GM10266 (cell line): ENCODE data around the gene PSMB5.
"Not testable (repeated sequence)": the region's sequence is repeated elsewhere in the genome, so short reads cannot be mapped to it uniquely, and the experiment has no call there.

Experiments
- DNase-seq: peaks from one replicate; pipeline ENCODE4 v3.0.0; 2012; ENCODE audit errors: extremely low spot score
- TF ChIP-seq, protein P1 (sequence below): IDR thresholded peaks from 2 replicates; pipeline ENCODE4 v1.5.1; 2012; ENCODE audit warnings: mild to moderate bottlenecking, low read depth; ENCODE audit not compliant: control insufficient read depth, insufficient read depth; ENCODE audit errors: missing control alignments

Gene PSMB5

DNA sequence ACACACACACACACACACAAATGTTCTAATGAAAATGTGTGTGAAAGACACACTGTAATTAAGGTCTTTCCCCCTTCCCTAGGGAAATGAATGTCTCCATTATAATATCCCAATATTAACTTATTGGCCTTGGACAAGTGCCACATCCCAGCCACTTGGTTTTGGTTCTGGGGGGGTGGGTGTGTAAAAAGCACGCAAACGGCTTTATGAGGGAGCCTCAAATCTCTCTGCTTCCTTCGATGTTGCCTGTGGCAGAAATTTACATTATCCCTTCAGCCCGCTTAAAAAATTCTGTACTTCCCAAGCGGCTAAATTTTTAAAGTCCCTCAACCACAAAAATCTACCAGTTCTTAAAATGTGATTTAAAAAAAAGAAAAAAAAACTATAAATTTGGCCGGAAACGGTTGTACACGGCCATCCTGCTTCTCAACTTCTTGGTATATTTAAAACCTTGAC, 25.2 kb downstream of the PSMB5 start:
- DNase-seq, result no peak
- TF ChIP-seq, protein P1, sequence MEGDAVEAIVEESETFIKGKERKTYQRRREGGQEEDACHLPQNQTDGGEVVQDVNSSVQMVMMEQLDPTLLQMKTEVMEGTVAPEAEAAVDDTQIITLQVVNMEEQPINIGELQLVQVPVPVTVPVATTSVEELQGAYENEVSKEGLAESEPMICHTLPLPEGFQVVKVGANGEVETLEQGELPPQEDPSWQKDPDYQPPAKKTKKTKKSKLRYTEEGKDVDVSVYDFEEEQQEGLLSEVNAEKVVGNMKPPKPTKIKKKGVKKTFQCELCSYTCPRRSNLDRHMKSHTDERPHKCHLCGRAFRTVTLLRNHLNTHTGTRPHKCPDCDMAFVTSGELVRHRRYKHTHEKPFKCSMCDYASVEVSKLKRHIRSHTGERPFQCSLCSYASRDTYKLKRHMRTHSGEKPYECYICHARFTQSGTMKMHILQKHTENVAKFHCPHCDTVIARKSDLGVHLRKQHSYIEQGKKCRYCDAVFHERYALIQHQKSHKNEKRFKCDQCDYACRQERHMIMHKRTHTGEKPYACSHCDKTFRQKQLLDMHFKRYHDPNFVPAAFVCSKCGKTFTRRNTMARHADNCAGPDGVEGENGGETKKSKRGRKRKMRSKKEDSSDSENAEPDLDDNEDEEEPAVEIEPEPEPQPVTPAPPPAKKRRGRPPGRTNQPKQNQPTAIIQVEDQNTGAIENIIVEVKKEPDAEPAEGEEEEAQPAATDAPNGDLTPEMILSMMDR, result no peak

DNA sequence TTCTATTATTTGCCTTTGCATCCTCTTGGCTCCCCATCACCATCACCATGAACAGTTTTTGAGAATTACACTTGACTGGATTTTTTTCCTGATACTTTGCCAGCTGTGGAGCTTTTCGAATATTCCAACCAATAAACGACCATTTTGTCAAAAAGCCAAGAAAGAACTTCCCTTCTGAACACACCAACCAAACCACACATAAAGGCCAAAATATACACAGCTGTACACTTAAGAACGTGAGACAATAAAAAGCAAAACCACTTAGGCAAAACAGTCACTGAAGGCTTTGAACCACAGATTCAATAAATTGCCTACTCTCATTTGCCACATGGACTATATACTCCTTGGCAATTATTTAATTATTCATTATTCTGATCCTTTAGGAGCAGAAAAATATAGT, 25.9 kb downstream of the PSMB5 start:
- DNase-seq, result no peak
- TF ChIP-seq, protein P1, result no peak

DNA sequence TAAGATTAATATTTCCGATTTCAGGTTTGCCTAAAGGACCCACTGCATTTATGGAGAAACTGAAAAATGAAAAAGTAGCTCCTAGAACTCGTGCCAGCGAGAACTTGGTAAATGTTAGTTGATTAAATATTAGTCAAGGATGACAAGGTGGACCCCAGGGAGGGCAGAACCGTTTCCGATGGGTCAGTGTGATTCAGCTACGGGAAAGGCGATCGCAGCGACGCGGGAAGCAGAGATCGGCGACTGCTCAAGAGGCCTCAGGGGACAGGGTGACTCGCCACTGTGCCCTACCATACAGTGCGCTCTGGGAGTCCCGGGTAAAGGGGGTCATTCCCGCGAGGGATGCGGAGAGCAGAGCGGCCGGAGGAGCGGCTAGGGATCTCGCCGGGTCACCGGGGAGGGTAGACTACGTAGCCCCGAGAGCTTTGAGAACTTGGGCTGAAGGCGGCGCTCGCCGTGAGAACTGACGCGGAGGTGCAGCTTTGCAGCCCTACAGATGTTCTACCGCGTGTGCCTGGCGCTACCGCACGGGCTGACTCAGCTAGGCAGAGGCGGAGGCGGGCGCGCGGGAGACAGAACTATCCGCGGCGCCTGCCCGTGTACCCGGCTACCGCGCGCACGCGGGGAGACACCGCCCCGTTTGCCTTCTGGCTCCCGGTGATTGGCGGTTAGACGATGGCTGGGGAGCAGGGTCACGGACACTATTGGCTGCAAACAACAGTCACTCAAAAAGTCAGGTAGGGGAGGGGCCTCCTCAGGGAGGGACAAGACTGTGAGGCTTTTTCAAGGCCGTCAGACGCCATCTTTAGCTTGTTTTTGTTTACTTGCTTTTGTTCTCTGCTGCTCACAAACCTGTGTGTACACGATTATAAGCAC, 27.9 kb downstream of the PSMB5 start:
- TF ChIP-seq, protein P1, result peak; percentile 33
- DNase-seq, result peak; percentile 98

DNA sequence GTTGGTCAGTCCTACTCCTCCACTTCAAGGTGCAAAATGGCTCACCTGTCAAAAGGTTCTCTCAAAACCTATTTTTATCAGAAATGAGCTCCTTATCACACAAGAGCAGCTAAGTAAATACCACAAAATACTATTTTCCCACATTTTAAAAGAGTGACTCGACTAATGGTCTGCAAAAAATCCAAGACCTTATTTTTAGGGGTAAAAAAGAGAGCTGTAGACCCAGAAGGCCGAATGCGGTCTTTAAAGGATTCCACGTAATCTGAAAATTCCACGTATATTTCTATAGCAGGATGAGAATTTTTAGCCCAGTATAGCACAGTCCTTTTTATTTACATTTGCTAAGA, 28.5 kb downstream of the PSMB5 start:
- DNase-seq, result no peak
- TF ChIP-seq, protein P1, result no peak

DNA sequence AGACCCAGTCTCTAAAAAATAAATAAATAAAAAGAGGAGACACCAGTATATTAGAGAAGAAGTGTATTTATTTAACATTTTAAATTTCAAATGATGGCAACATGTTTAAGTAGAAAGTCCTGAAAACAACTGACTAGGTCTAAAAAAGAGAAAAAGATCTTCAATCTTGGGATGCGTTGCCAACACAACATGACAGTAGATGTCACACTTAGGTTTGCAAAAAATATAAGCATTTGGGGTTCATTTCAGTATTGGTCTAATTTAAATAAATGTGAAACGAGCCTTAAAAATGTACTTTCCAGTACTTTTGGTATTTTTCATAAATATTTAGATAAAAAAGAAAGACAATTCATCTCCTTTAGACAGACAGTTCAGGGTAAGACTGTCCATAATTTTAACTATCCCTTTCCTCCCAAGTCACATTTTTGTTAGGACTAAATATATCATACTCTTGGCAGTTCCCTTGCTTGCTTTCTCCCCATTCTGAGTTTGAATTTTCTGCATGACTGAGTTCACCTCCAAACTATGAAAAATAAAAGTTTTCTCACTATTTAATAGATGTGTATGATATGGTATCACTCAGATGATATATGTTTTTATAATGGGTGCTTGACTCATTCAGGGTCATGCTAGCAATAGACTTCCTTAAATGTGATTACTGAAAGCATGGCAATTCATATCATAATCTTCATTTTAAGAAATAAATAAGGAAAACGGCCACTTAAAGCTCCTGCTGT, 29.1 kb downstream of the PSMB5 start:
- TF ChIP-seq, protein P1, result no peak
- no peak for DNase-seq

DNA sequence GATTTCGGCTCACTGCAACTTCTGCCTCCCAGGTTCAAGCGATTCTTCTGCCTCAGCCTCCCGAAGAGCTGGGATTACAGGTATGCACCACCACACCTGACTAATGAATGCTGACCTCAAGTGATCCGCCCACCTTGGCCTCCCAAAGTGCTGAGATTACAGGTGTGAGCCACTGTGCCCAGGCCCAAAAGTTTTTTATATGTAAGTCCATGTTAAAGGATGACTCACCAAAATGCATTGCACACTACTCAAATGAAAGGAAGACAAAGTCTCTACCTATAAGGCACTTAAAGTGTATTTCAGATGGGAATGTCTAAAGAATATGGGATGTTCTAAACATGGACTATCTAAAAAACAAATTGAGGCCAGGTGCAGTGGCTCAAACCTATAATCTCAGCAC, 30.4 kb downstream of the PSMB5 start:
- not testable (repeated sequence) for DNase-seq

DNA sequence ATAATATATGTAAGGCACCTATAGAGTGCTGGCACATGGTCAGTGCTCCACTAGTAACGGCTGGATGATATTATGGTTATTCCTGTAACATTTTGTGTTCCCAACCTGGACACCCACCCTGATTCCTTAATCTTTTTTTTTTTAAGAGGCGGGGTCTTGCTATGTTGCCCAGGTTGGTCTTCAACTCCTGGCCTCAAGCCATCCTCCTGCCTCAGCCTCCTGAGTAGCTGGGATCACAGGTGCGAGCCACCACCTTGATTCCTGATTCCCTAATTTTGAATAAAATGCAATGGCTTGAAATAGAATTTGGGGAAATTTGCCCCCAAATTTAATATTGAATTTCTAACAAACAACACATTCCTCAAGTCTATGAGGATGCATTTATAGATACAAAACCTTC, 32.1 kb downstream of the PSMB5 start:
- TF ChIP-seq, protein P1, result no peak
- no peak for DNase-seq
